GM12872 (cell line): ENCODE measurements around the gene SPSB1.

ENCODE experiments used
- CTCF ChIP-seq: IDR thresholded peaks from 3 replicates; pipeline ENCODE4 v1.5.1; 2011; ENCODE audit warnings: low read depth, mild to moderate bottlenecking, low read length, moderate library complexity; ENCODE audit not compliant: insufficient read depth

Gene SPSB1

GRCh38 chr1:9378801-9379200 is 86.1 kb downstream of the SPSB1 start:
- TF ChIP-seq CTCF, result no peak

- no peak for TF ChIP-seq CTCF
Measured at GRCh38 chr1:9380711-9381110, 88.0 kb downstream of the SPSB1 start.

- no peak for TF ChIP-seq CTCF
Measured at GRCh38 chr1:9382643-9383491, 90.2 kb downstream of the SPSB1 start.

- no peak for TF ChIP-seq CTCF
Measured at GRCh38 chr1:9384128-9384527, 91.4 kb downstream of the SPSB1 start.

GRCh38 chr1:9384751-9385245 is 92.1 kb downstream of the SPSB1 start:
- no peak for TF ChIP-seq CTCF

- no peak for TF ChIP-seq CTCF
Measured at GRCh38 chr1:9385801-9386573, 93.3 kb downstream of the SPSB1 start.

GRCh38 chr1:9388335-9389180 is 95.9 kb downstream of the SPSB1 start:
- TF ChIP-seq CTCF, result no peak
